Measurements from ENCODE around the gene VAT1L.

VAT1L gene

GRCh38 chr16:77922228-77922754 lies 133.9 kb downstream of the VAT1L start:
- Histone ChIP-seq H3K27me3 (ENCODE audit: control insufficient read depth, insufficient read depth, low read length) (no peaks in the 10 kb centered on the region), H3K9ac (ENCODE audit: low read depth, low read length) (no peak overlapping the region), H3K4me3 (ENCODE audit: low read length) (no peak overlapping the region), H3K4me1 (ENCODE audit: control insufficient read depth, insufficient read depth, low read length) (no peaks in the 10 kb centered on the region), H3K4me2 (ENCODE audit: low read length) (no peak overlapping the region), H3K36me3 (ENCODE audit: insufficient read depth, low read length) (no peaks in the 10 kb centered on the region), H3K9me3 (replicated peaks; ENCODE audit: low read length) (peaks cover 7% of the 10 kb centered on the region)

GRCh38 chr16:77925531-77925930 lies 137.2 kb downstream of the VAT1L start:
- H3K4me2 ChIP-seq (ENCODE audit: low read length): no peak overlapping the region
- no peaks in the 10 kb centered on the region for H3K36me3 ChIP-seq (ENCODE audit: insufficient read depth, low read length)
- H3K9me3 ChIP-seq (replicated peaks; ENCODE audit: low read length): peaks cover 3% of the 10 kb centered on the region
- no peak overlapping the region for H3K4me3 ChIP-seq (ENCODE audit: low read length)
- no peaks in the 10 kb centered on the region for H3K4me1 ChIP-seq (ENCODE audit: control insufficient read depth, insufficient read depth, low read length)
- no peak overlapping the region for H3K9ac ChIP-seq (ENCODE audit: low read depth, low read length)
- no peaks in the 10 kb centered on the region for H3K27me3 ChIP-seq (ENCODE audit: control insufficient read depth, insufficient read depth, low read length)

- no peak overlapping the region for H3K4me2 ChIP-seq (ENCODE audit: low read length)
- H3K36me3 ChIP-seq (ENCODE audit: insufficient read depth, low read length): no peaks in the 10 kb centered on the region
- no peak overlapping the region for H3K4me3 ChIP-seq (ENCODE audit: low read length)
- H3K4me1 ChIP-seq (ENCODE audit: control insufficient read depth, insufficient read depth, low read length): no peaks in the 10 kb centered on the region
- H3K9me3 ChIP-seq (replicated peaks; ENCODE audit: low read length): peaks cover 4% of the 10 kb centered on the region
- H3K9ac ChIP-seq (ENCODE audit: low read depth, low read length): no peak overlapping the region
- H3K27me3 ChIP-seq (ENCODE audit: control insufficient read depth, insufficient read depth, low read length): no peaks in the 10 kb centered on the region
These were observed 139.7 kb downstream of the VAT1L start for GRCh38 chr16:77928096-77928495.

- Histone ChIP-seq H3K4me2 (ENCODE audit: low read length) (no peak overlapping the region), H3K36me3 (ENCODE audit: insufficient read depth, low read length) (no peaks in the 10 kb centered on the region), H3K4me3 (ENCODE audit: low read length) (no peak overlapping the region), H3K4me1 (ENCODE audit: control insufficient read depth, insufficient read depth, low read length) (no peaks in the 10 kb centered on the region), H3K9ac (ENCODE audit: low read depth, low read length) (no peak overlapping the region), H3K27me3 (ENCODE audit: control insufficient read depth, insufficient read depth, low read length) (no peaks in the 10 kb centered on the region), H3K9me3 (replicated peaks; ENCODE audit: low read length) (peaks cover 4% of the 10 kb centered on the region)
These were observed 140.6 kb downstream of the VAT1L start for GRCh38 chr16:77929004-77929403.

DNA sequence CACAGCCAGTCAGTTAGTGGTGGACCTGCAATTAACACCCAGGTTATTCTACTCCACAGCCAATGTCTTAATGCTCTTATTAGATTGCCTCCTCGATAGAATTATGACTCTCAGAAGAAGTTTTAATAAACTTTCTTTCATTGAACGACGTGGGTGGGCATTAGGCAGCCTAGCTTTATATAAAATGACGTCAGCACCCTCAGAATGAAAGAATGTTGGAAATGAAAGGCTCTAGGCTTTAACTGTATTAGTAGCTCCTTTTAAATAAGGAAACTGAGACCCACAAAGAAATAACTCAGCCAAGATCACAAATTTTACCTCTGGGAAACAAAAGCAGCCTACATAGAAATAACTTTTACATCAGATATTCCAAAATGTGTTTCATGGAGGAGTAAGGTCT lies 142.7 kb downstream of the VAT1L start:
- no peak overlapping the region for H3K4me2 ChIP-seq (ENCODE audit: low read length)
- peaks cover 7% of the 10 kb centered on the region for H3K9me3 ChIP-seq (replicated peaks; ENCODE audit: low read length)
- H3K27me3 ChIP-seq (ENCODE audit: control insufficient read depth, insufficient read depth, low read length): no peaks in the 10 kb centered on the region
- H3K9ac ChIP-seq (ENCODE audit: low read depth, low read length): no peak overlapping the region
- no peaks in the 10 kb centered on the region for H3K36me3 ChIP-seq (ENCODE audit: insufficient read depth, low read length)
- H3K4me1 ChIP-seq (ENCODE audit: control insufficient read depth, insufficient read depth, low read length): no peaks in the 10 kb centered on the region
- no peak overlapping the region for H3K4me3 ChIP-seq (ENCODE audit: low read length)

DNA sequence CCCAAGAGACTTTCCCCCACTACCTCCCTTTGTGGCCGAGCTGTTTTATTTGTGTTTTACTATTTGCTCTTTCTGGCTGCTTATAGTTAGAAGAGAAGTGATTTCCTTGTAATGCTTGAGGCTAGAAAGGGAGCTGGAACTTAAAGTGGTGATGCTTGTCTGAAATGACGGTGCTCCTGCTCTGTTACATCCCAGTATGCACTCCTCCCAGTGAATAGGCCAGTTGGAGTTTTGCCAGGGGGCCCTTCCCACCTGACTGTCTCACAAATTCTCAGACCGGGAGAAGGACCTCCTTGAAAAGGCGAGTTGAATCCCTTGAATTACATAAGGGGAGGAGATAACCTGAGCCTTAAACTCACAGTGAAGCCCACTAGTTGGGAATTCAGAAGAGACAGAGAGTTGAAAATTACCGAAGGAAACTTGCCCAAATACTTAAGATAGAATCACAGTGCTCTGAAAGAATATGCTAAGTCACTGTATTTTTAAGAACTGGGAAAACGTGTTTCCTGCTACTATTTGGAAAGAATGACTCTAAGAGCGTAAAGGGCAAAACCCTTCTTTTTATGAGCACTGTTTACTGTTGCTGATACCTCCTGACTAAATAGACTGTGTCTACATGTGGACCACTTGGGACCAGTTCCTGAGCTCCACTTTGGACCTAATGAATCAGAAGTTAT lies 149.2 kb downstream of the VAT1L start:
- no peaks in the 10 kb centered on the region for H3K27me3 ChIP-seq (ENCODE audit: control insufficient read depth, insufficient read depth, low read length)
- no peak overlapping the region for H3K4me3 ChIP-seq (ENCODE audit: low read length)
- no peaks in the 10 kb centered on the region for H3K4me1 ChIP-seq (ENCODE audit: control insufficient read depth, insufficient read depth, low read length)
- H3K36me3 ChIP-seq (ENCODE audit: insufficient read depth, low read length): no peaks in the 10 kb centered on the region
- H3K4me2 ChIP-seq (ENCODE audit: low read length): no peak overlapping the region
- H3K9me3 ChIP-seq (replicated peaks; ENCODE audit: low read length): peaks cover 6% of the 10 kb centered on the region
- H3K9ac ChIP-seq (ENCODE audit: low read depth, low read length): no peak overlapping the region

DNA sequence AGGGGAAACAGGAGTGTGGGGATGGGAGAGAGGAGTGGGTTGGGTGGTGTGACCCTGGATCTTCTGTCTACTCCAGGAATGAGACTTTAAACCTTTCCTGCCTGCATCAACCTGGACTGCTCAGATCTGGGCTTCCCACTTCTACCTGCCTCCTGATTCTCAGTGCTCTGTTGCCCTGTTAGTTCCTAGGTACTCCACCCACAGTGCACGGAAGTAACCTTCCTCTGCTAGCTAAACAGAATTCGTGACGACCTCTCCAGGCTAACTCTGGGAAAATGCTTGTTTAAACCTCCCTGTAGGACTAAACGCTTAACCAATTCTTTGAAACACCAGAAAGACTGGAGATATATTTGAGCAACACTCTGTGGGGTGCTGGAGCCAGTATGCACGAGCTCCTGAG lies 150.5 kb downstream of the VAT1L start:
- Histone ChIP-seq H3K4me1 (ENCODE audit: control insufficient read depth, insufficient read depth, low read length) (no peaks in the 10 kb centered on the region), H3K36me3 (ENCODE audit: insufficient read depth, low read length) (no peaks in the 10 kb centered on the region), H3K27me3 (ENCODE audit: control insufficient read depth, insufficient read depth, low read length) (no peaks in the 10 kb centered on the region), H3K9me3 (replicated peaks; ENCODE audit: low read length) (peaks cover 4% of the 10 kb centered on the region), H3K9ac (ENCODE audit: low read depth, low read length) (no peak overlapping the region), H3K4me3 (ENCODE audit: low read length) (no peak overlapping the region), H3K4me2 (ENCODE audit: low read length) (no peak overlapping the region)

DNA sequence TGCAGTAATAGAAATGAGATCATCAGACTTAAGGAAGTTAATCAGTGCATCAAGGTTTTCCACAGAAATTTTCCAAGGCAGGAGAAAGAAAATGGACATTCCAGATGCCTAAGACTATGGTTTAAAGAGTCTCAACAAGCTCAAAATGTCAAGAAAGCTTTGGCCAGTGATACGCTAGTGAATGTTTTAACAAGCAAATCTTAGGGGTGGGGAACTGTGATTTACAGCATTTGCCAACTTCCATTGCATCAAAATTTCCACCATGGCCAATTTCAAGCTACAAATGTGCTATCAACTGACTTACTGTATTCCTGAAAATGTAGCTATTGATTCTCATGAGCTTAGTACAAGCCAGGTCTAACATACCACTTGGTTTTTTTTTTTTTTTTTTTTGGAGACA lies 151.6 kb downstream of the VAT1L start:
- Histone ChIP-seq H3K9ac (ENCODE audit: low read depth, low read length) (no peak overlapping the region), H3K36me3 (ENCODE audit: insufficient read depth, low read length) (no peaks in the 10 kb centered on the region), H3K27me3 (ENCODE audit: control insufficient read depth, insufficient read depth, low read length) (no peaks in the 10 kb centered on the region), H3K4me2 (ENCODE audit: low read length) (no peak overlapping the region), H3K9me3 (replicated peaks; ENCODE audit: low read length) (no peaks in the 10 kb centered on the region), H3K4me1 (ENCODE audit: control insufficient read depth, insufficient read depth, low read length) (no peaks in the 10 kb centered on the region), H3K4me3 (ENCODE audit: low read length) (no peak overlapping the region)

DNA sequence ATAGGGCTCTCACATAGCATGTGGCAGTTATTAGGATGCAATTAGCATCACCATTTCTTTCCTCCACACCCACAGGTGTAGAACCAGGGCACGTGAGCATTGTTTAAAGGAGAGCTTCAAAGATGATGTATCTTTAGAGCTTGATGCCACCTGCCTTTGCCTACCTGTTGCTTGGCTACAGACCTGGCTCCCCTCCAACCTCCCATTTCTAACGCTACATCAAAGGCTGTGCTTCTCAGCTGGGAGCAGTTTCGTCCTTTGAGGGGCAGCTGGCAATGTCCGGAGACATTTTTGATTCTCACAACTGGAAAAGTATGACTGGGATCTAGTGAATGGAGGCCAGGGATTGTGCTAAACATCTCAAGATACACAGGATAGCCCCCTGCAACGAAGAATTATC lies 155.4 kb downstream of the VAT1L start:
- peaks cover 13% of the 10 kb centered on the region for H3K9me3 ChIP-seq (replicated peaks; ENCODE audit: low read length)
- no peak overlapping the region for H3K4me3 ChIP-seq (ENCODE audit: low read length)
- H3K4me1 ChIP-seq (ENCODE audit: control insufficient read depth, insufficient read depth, low read length): no peaks in the 10 kb centered on the region
- no peak overlapping the region for H3K9ac ChIP-seq (ENCODE audit: low read depth, low read length)
- no peaks in the 10 kb centered on the region for H3K27me3 ChIP-seq (ENCODE audit: control insufficient read depth, insufficient read depth, low read length)
- no peaks in the 10 kb centered on the region for H3K36me3 ChIP-seq (ENCODE audit: insufficient read depth, low read length)
- no peak overlapping the region for H3K4me2 ChIP-seq (ENCODE audit: low read length)

GRCh38 chr16:77944631-77945030 lies 156.3 kb downstream of the VAT1L start:
- H3K4me3 ChIP-seq (ENCODE audit: low read length): no peak overlapping the region
- peaks cover 13% of the 10 kb centered on the region for H3K9me3 ChIP-seq (replicated peaks; ENCODE audit: low read length)
- H3K36me3 ChIP-seq (ENCODE audit: insufficient read depth, low read length): no peaks in the 10 kb centered on the region
- H3K4me1 ChIP-seq (ENCODE audit: control insufficient read depth, insufficient read depth, low read length): no peaks in the 10 kb centered on the region
- no peak overlapping the region for H3K4me2 ChIP-seq (ENCODE audit: low read length)
- H3K27me3 ChIP-seq (ENCODE audit: control insufficient read depth, insufficient read depth, low read length): no peaks in the 10 kb centered on the region
- H3K9ac ChIP-seq (ENCODE audit: low read depth, low read length): no peak overlapping the region

- peaks cover 13% of the 10 kb centered on the region for H3K9me3 ChIP-seq (replicated peaks; ENCODE audit: low read length)
These were observed 156.8 kb downstream of the VAT1L start for GRCh38 chr16:77945126-77945525.

DNA sequence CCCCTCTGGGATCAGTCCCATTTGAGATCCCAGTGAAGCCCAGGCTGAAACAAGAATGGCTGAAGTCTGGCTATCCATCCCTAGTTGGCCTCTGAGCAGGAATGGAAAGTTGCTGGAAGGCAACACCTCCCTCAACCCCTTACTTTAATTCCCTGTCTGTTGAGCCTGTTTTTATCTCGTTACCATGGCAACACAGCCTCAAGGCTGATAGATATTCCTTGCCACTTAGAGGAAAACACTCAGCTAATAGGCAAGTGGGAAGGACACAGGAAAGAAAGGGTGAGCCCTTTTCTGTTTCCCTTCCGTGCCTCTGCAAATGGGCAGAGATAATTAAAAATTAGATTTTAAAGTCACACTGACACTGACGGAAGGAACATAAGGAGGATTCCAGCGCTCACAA lies 158.5 kb downstream of the VAT1L start:
- Histone ChIP-seq H3K4me2 (ENCODE audit: low read length) (no peak overlapping the region), H3K4me1 (ENCODE audit: control insufficient read depth, insufficient read depth, low read length) (no peaks in the 10 kb centered on the region), H3K9ac (ENCODE audit: low read depth, low read length) (no peak overlapping the region), H3K27me3 (ENCODE audit: control insufficient read depth, insufficient read depth, low read length) (no peaks in the 10 kb centered on the region), H3K4me3 (ENCODE audit: low read length) (no peak overlapping the region), H3K36me3 (ENCODE audit: insufficient read depth, low read length) (no peaks in the 10 kb centered on the region), H3K9me3 (replicated peaks; ENCODE audit: low read length) (peaks cover 13% of the 10 kb centered on the region)

More at GRCh38 chr16:77945126-77945525, 156.8 kb downstream of the VAT1L start:
- Histone ChIP-seq H3K36me3 (ENCODE audit: insufficient read depth, low read length) (no peaks in the 10 kb centered on the region), H3K4me3 (ENCODE audit: low read length) (no peak overlapping the region), H3K4me2 (ENCODE audit: low read length) (no peak overlapping the region), H3K27me3 (ENCODE audit: control insufficient read depth, insufficient read depth, low read length) (no peaks in the 10 kb centered on the region), H3K9ac (ENCODE audit: low read depth, low read length) (no peak overlapping the region), H3K4me1 (ENCODE audit: control insufficient read depth, insufficient read depth, low read length) (no peaks in the 10 kb centered on the region)

Measured in skeletal muscle satellite cell (primary cell).